ENCODE data around the gene ACTRT2. TPM values are rescaled to one million over a fixed set of nuclear protein-coding genes. Genes with fewer than 3 reads are reported as not detected.

ACTRT2 gene
- total RNA-seq, 4 donors from 2014 or later = not detected

DNA sequence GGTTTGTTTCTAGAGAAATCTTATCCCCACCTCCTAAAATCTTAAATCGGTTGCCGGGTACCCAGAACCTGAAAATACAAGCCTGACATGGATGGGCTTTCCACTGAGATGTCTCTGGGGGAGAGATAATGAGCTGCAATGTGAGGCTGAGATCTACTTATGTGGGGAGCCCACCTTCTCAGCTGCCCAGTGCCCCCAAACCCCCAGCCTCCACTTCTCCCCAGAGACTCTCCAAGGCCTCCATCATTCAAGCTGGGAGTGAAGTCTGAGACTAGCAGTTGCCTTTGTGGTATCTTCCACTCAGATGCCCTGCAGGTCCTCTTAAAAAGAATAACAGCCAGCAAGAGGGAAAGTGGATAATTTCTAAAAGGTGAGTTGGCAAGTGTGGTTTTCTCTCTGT lies 11.7 kb upstream of the ACTRT2 start:
- Histone ChIP-seq H3K27ac (no peak overlapping the region), H3K4me1 (no peaks in the 10 kb centered on the region), H3K9me3 (peaks cover 0 to 6% (median 0%) of the 10 kb centered on the region in 3 donors), H3K27me3 (peaks cover 27 to 39% (median 27%) of the 10 kb centered on the region in 3 donors), H3K4me3 (no peak overlapping the region), H3K36me3 (no peaks in the 10 kb centered on the region)
- TF ChIP-seq POLR2A (IDR thresholded peaks at IDR 0.05) (no peak), CTCF (IDR thresholded peaks at IDR 0.05 in 4 of 5, conservative IDR thresholded peaks at IDR 0.05 in 1 of 5) (no peak)
- intact Hi-C loops (cut with DNase I; ENCODE audit: low total_unique reads) (no loop called here), in situ Hi-C loops (cut with MboI; ENCODE audit: low sequenced_read_pairs in 4 of 4) (loop anchor here (10.0 to 25.0 kb wide), 4 partner anchors 278 to 415 kb away; no protein-coding TSS in a partner anchor)
- no peak for ATAC-seq
- DNase-seq = no peak

GRCh38 chr1:3011127-3011526 lies 10.1 kb upstream of the ACTRT2 start:
- Histone ChIP-seq H3K4me3 (no peak overlapping the region), H3K27me3 (peaks cover 33 to 38% (median 36%) of the 10 kb centered on the region in 3 donors), H3K9me3 (peaks cover 0 to 6% (median 0%) of the 10 kb centered on the region in 3 donors), H3K36me3 (no peaks in the 10 kb centered on the region), H3K27ac (no peak overlapping the region), H3K4me1 (no peaks in the 10 kb centered on the region)
- TF ChIP-seq POLR2A (IDR thresholded peaks at IDR 0.05) (no peak), CTCF (IDR thresholded peaks at IDR 0.05 in 4 of 5, conservative IDR thresholded peaks at IDR 0.05 in 1 of 5) (no peak)
- DNase-seq = no peak
- in situ Hi-C loops (cut with MboI; ENCODE audit: low sequenced_read_pairs in 4 of 4) (loop anchor here in 3 of 4 donors (25.0 kb wide), 3 partner anchors 276 to 401 kb away; no protein-coding TSS in a partner anchor), intact Hi-C loops (cut with DNase I; ENCODE audit: low total_unique reads) (no loop called here)
- ATAC-seq = no peak

DNA sequence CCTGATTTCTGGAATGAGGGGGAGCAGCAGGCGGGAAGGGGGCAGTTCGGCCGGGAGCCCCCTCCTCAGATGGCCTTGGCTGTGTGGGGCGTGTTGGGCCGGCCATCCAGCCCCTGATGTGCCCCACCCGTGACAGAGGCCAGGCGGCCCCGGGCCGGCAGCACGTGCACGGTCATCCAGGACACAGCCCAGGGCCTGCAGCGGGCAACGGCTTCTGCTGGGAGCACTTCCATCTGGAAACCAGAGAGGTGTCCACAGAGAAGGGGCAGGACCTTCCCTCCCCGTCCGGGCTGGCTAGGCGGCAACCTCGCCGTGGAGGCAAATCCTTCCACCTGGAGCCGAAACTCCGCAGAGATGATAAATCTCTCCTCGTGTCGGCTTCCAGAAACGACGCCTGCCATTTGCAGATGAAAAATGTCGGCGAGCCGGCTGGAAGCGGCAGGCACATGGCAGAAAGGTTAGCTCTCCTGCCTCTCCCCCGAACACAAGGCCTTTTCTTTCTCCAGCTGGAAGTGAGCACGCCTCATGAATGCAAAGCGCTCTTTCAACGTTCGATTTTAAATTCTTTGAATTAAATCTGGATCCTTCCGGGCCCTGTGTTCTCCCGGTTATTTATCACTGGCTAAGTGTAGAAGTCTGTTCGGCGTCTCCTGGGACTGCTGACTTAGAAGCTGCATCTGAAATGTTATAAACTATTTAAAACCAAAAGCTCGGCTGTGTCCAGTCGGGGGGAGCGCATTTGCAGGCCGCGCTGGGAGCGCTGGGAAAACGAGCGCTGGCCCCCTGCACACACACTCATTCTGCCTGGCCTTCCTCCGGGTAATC lies 9.4 kb upstream of the ACTRT2 start:
- DNase-seq (no peak), ATAC-seq (no peak)
- in situ Hi-C loops (cut with MboI; ENCODE audit: low sequenced_read_pairs in 4 of 4) = loop anchor here in 3 of 4 donors (25.0 kb wide), 3 partner anchors 275 to 400 kb away; no protein-coding TSS in a partner anchor
- H3K9me3 ChIP-seq = peaks cover 0 to 6% (median 0%) of the 10 kb centered on the region in 3 donors
- H3K36me3 ChIP-seq = no peaks in the 10 kb centered on the region
- intact Hi-C loops (cut with DNase I; ENCODE audit: low total_unique reads) = loop anchor here (1.0 kb wide), 2 partner anchors 272 to 412 kb away; no protein-coding TSS in a partner anchor
- H3K27ac ChIP-seq = no peak overlapping the region
- no peak overlapping the region for H3K4me3 ChIP-seq
- peaks cover 34 to 38% (median 36%) of the 10 kb centered on the region in 3 donors for H3K27me3 ChIP-seq
- TF ChIP-seq POLR2A (IDR thresholded peaks at IDR 0.05) = no peak
- no peak for TF ChIP-seq CTCF (IDR thresholded peaks at IDR 0.05 in 4 of 5, conservative IDR thresholded peaks at IDR 0.05 in 1 of 5)
- H3K4me1 ChIP-seq = no peaks in the 10 kb centered on the region

- in situ Hi-C loops (cut with MboI; ENCODE audit: low sequenced_read_pairs in 4 of 4) = loop anchor here in 3 of 4 donors (25.0 kb wide), 3 partner anchors 275 to 400 kb away; no protein-coding TSS in a partner anchor
- H3K4me3 ChIP-seq = no peak overlapping the region
- peak in 1 of 2 donors; percentile 54 for ATAC-seq
These were observed 8.6 kb upstream of the ACTRT2 start for GRCh38 chr1:3012456-3013291.

More at GRCh38 chr1:3012456-3013291, 8.6 kb upstream of the ACTRT2 start:
- intact Hi-C loops (cut with DNase I; ENCODE audit: low total_unique reads) = loop anchor here (1.0 kb wide), 2 partner anchors 272 to 412 kb away; no protein-coding TSS in a partner anchor
- no peak overlapping the region for H3K27ac ChIP-seq
- peak in 1 of 2 donors; percentile 12 for DNase-seq
- H3K27me3 ChIP-seq = peaks cover 34 to 38% (median 36%) of the 10 kb centered on the region in 3 donors
- no peaks in the 10 kb centered on the region for H3K4me1 ChIP-seq
- peak; percentile 12 to 88 (median 64) for TF ChIP-seq CTCF (IDR thresholded peaks at IDR 0.05 in 4 of 5, conservative IDR thresholded peaks at IDR 0.05 in 1 of 5)
- no peak for TF ChIP-seq POLR2A (IDR thresholded peaks at IDR 0.05)
- H3K9me3 ChIP-seq = peaks cover 0 to 6% (median 0%) of the 10 kb centered on the region in 3 donors
- H3K36me3 ChIP-seq = no peaks in the 10 kb centered on the region

Measured in gastrocnemius medialis (tissue), 4 donors.